Cortex of kidney (tissue), 1 donor: ENCODE measurements around the gene ADCY2.

ENCODE experiments used
- DNase-seq: peaks from one replicate; lab custom pipeline; 2025; lab: John Stamatoyannopoulos, UW

Gene ADCY2

DNA sequence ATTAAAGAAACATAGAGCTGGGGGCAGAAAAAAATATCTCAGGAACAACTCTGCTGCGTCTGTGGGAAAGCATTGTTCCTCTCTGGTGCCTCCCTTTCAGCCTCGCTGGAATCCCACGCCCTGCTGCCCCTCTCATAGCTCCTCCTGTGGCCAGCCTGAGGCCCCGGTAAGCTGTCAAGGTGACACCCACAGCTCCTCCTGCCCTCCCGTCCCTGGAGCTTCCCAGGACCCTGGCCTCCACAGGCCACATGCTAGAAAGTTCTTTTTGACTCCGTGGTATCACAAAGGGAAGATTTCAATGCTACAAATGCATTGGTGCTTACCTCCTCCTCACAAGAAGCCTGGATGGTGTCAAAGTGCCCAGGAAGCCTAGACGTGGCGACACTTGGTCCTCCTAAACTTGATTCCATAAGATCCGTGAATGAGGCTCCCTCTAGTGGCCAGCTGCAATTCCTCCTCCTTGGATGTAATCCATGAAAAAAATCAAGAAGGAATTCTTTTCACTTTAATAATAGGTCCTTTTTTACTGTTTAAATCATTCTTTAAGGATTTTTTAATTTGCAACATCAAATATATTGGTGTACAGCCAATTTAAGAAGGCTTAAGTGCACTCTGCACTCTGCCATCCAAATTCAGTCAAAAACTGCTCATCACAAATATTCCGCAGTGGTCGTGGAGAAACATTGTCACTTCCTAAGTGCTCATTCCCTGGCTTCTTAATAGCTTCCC is 350.1 kb downstream of the ADCY2 start:
- no peak for DNase-seq

DNA sequence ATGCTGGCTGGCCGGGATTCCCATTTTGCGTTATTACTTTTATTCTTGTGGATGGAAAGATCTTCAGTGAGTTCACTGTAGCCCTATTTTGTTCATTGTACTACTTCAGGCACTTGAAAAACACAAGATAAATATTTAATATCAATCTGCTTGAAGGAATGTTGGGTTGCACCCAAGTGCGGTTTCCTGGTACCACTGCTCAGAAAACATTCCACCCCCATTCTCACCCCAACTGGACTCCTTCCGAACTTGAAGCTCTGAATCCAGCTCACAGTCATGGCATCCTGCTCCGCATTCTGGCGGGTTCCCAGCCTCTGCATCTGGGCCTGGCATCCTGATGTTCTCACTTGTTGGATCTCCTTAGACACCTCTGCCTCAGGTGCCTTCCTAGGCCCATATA is 351.8 kb downstream of the ADCY2 start:
- DNase-seq: no peak

DNA sequence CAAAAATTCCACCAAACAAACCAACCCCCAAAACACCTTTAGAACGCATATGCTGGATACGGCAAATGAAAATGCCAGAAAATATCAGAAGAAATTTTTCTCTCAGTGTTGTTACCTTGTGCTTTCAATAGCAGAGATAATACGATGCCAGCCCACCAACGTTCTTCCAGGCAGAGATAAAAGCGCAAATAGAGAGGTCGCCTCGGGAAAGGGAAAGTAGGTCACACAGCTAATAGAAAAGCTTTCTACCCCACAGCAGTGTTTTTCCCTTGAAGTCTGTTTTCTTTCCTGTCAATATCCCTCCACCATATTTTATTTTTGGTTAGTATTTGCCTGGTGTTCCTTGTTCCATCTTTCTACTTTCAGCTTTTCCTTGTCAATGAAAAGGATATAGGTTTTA is 353.7 kb downstream of the ADCY2 start:
- DNase-seq: no peak

DNA sequence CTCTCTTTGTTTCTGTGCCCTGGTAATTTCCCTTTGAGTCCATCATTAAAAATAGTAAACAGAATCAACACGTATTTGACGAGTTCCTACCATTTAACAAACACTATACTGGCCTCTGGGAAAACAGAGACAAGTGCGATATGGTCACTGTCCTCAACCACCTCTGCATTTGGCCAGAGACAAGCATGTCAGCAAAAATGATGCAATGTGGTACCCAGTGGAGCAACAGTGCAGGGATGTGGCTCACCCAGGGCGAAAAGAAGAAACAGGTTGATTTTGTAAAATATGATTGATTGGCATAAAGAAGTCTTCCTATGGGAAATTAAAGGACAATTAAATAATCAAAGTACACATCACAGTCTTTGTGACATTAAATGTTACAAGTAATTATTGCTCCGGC is 355.9 kb downstream of the ADCY2 start:
- DNase-seq: no peak

DNA sequence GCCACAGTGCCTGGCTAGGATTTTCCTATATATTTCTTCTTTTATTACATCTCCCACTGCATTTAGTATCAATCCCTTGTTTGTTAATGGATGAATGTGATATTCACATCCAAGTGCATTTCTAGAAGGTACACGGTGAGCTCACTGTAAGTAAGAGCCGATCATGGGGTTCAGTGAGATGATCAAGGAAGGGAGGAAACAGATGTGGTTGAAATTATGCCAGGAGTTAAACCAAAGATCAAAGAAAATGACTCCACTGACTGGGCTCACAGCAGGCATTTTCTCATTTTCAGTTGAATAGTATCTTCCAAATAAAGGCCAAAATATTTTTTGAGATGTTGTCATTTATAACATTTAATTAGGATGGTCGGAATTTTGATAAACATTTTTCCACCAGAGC is 357.2 kb downstream of the ADCY2 start:
- no peak for DNase-seq

DNA sequence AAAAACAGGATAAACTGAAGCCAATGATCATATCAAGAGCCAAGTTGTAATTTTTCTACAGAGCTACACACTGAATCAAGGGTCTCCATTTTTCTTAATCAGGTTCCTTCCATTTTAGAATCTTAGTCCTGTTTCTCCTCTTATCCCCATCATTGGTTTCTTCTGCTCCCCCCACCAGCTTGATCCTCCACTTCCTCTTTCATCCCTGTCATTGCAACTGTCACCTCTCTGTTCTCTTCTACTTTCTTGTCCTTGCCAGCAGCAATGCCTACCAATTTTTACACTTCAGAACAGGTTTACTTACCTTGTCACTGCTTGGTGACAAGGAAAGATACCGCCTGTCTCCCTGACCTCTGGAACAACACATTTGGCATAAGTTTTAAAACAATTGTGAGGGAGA is 357.7 kb downstream of the ADCY2 start:
- no peak for DNase-seq

DNA sequence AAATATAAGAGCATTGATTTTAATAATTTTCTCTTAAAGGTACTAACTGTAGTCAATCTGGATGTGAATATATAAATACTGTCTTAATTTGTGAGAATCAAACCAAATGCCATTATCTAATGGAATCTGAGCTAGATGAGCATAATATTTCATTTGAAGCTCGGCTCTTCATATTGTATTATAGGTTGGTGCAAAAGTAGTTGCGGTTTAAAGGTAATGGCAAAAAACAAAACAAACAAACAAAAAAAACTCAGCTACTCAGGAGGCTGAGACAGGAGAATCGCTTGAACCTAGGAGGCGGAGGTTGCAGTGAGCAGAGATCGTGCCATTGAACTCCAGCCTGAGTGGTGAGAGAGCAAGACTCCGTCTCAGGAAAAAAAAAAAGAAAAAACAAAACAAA is 358.6 kb downstream of the ADCY2 start:
- DNase-seq: no peak

DNA sequence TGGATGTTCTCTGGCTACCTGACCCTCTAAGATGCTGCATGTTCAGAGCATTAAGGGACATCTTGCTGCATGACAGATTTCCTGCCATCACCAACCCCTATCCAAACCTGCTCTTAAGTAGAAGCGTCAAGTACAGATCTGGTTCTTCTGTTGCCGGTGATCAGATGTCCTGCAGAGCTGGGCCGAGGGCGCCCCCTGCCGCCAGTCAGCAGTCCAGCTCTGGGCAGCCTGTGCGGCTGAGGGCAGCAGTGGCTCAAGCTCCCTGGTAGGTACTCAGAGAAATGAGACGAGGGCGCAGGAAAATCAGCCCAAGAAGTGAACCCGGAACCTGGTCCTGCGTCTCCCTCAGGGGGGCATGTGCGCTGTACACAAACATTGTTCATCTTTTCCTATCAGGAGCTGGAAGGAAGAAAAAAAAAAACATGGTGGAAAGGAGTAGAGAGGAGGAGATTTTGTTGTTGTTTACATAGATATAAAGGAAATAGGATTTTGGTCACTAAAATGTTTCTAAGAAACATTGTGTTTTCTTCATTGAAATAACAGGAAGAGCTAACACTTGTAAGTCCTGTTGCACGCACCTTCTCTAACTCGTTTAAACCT is 359.2 kb downstream of the ADCY2 start:
- DNase-seq: no peak

DNA sequence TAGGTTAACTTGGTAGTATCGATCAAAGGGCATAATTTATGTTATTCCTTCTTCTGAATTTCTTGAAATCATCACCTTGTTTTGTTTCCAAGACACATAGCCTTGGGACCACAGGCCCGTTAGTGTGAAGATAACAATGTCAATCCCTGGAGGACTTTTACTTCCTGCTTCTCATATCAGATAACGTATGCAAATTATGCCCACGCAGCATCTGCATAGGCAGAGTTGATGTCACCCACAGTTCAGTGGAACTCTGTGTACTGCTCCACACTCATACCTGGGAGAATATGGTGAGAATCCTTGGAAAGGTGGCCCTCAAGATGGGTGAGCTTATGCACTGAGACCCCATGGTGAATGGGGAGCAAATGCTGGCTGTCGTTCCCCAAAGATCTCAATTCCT is 360.0 kb downstream of the ADCY2 start:
- DNase-seq: no peak

DNA sequence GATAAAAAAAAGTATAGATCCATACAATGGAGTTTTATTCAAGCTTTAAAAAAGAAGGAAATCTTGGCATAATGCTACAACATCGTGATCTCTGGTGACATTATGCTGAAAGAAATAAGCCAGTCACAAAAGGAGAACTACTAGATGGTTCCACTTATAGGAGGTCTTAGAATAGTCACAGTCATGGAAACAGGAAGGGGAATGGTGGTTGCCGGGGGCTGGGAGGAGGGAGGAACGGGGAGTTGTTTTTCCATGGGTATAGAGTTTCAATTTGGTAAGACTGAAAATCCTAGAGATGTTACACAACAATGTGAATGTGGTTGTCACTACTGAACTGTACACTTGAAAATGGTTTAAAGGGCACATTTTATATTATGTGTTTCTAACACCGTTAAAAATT is 360.5 kb downstream of the ADCY2 start:
- no peak for DNase-seq

DNA sequence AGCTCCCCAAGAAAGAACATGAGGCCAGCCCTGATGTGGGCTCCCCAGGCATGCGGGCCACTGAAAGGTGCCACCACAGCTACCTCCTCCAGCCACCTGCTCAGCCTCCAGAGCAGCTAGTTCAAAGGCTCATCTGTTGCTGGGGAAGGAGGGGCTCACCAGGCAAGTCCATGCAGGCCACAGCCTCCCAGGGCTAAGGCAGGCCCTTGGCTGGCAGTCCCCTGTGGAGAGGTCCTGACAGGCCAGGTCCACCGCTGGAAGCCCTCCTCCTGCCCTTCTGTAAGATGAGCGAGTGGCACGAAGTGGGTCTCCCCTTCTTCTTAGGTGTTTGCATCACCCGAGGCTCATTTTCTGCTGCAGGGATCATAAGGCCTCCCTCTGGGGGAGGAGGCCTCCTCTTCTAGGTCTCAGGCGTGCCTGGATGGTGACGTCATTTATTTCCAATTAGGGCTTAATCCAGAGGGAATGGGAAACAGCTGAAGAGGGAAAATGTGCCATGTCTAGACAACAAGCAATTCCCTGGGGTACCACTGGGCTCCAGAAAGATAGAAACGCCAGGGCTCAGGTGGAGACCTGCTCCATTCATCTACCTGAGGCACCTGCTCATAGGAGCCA is 363.4 kb downstream of the ADCY2 start:
- DNase-seq: no peak

DNA sequence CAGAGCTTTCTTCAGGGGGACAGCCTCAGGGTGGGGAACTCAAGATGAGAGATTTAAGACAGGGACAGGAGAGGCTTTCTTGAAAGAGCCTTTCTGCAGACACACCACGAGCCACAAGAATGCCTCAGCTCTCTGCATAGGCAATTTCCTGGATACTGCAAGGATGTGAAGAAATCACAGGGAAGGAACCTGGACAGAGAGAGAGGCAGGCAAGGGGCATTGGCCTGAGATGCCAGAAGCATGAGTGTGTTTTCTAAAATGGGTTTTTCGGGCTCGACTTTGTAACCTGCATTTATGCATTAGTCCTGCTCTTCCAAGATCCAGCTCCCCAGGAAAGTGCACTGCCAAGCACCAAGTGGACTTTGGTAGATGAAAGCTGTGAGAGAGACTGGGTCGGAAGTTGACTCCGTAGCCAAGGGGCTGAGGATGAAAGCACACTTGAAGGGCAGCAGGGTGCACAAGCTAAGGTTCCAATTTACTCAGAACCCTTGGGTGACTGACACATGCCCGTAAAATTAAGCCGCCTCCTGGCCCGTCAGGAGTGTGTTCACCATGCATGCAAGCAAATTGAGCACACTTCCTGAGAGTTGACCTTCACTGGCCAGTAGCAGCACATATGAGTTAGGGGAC is 364.1 kb downstream of the ADCY2 start:
- DNase-seq: no peak

DNA sequence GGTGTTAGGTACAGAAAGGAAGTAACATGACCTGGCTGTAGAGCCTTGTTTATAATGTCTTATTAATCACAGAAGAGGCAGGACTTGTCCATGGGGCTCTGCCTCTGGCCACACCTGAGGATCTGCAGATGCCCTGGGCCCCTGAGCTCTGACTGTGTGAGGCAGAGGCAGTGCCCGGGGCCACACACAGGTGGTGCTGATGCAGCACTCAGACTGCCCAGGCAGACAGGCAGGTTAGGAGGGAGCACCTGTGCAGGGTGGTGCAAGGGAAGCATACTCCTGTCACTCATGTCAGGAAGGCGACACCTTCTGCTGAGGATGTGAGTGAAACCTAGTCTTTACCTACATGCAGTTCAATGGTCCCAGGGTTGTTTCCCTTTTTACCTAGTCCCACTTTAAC is 366.3 kb downstream of the ADCY2 start:
- no peak for DNase-seq

DNA sequence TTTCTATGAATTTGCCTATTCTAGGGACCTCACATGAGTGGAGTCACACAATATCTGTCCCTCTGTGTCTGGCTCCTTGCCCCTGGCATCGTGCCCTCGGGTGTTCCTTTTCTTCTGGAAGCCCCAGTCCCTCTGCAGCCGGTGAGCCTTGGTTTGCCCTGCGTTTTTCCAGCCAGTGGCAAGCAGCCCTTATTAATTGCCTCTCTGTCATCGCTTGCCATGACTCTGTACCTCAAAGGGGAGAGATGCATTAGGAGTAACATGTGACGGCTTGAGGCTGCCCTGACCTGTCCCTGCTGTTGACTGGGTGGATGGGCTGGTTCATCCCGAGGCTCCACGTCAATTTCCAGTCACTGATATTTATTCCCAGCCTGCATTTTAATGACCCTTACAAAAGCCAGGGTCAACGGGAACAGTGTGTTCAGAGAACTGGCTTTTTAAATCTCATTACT is 367.7 kb downstream of the ADCY2 start:
- DNase-seq: no peak

DNA sequence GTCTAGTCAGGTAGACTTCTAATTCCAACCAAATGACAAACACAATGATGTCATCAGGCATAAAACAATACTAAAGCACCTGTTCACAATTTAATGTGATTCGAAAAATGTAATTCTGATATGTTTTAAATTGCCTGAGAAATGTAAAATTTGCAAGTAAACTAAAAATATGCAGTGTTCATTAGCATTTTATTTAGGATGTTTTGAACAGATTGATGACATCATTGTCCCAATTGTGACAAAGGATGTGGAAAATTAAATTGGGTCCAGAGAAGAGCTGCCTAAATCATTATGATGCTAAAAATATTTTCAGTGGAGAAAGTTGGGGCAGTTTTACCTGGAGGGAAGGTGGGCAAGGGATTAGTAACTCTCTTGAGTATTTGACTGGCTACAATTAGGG is 368.5 kb downstream of the ADCY2 start:
- DNase-seq: no peak

DNA sequence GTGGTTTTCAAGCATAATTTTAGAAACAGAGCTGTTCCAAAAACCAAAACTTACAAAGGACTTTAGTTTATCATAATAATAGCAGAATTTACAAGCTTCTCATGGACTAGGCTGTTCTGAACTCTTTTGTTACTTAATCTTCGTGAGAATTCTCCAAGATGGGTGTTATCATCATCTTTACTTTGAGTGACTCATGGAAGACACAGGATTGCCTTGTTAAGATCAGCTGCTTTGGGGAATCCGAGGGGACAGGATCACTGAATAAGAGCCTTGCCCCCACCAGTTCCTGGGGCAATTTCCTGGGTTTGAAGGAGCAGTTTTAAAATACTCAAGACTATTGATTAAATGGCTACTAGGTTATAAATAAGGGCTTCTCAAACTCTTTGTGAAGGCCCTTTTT is 374.5 kb downstream of the ADCY2 start:
- no peak for DNase-seq

DNA sequence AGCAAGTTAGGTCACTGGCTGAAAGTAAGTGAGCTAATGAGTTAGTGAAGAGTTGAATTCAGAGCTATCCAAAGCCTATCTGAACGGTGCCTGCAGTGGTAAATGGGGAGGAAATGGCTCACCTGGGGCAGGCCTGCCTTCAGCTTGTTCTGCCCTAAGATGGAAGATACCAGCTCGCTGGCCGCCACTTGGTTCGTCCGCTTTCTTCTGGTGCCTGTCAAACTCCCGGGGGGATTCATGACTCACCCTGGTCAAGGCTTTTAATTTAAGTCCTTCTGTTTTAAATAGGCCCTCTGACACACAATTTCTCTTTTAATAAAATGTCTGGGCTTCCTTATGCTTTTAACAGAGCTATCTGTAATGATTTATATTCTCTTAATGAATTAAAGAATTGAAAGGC is 376.2 kb downstream of the ADCY2 start:
- no peak for DNase-seq

DNA sequence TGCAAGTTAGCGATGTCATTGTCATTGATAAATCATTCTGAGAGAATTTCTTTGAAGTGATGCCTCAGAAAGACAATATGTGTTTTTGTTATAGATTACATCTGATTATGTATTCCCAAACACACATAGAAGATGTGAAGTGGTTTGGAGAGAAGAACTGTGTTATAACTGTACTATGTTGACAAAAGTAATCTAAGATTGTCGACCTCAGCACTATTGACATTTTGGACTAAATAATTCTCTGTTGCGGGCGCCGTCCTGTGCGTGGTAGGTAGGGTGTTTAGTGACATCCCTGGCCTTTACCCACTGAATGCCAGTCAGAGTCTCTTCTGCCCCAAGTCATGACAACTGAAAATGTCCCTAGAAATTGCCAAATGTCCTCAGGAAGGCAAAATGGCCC is 377.2 kb downstream of the ADCY2 start:
- DNase-seq: no peak

DNA sequence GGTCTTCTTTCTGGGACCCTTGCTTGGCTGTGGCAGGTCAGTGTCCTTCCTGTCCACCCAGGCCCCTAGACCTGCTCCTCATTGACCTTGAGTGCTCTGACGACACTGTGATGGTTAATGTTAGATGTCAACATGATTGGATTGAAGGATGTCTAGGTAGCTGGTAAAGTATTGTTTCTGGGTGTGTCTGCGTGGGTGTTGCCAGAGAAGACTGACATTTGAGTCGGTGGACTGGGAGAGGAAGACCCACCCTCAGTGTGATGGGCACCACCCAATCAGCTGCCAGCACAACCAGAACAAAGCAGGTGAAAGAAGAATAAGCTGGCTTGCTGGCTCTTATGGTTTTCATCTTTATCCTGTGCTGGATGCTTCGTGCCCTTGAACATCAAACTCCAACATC is 380.5 kb downstream of the ADCY2 start:
- no peak for DNase-seq

DNA sequence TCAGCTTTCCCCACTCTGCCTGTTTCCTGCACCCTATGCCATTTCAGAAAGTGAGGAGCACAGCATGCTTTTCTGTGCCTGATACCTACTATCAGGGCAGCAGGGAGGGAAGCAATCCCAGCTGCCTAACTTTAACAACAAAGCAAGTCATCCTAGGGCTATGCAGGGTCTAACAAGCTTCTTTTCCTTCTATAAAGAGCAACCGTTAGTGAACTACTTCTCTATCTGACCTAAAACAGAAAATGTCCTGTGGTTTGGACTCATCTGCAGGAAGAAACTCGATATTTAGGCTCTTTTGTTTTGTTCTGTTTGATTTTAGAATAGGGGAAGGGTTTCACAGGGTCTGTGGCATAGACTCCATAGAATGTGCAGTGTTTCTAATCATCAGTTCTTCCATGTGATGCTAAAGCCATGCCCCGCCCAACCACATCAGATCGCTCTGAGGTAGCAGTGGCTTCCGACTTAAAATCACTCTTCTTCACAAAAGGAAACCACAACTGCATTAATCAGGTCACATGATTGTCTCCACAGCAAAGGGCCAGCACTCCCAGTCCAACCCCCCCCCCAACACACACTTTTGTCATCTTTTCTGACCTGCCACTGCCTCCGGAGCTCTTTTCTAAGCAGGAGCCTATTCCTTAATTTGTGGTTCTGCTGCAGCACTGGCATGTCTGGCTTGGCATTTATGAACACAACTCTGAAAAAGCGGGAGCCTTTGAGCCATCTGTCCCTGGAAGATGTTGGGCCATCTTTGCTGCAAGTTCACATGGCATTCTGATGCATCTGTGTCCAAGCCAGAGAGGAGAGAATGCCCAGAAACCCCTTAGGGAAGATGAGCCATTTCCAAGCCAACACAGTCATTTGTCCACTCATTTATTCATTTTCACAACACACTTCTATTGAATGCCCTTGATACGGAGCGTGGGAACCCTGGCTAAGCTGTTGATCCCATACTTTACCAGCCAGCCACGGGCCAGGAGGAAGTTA is 383.4 kb downstream of the ADCY2 start:
- no peak for DNase-seq

DNA sequence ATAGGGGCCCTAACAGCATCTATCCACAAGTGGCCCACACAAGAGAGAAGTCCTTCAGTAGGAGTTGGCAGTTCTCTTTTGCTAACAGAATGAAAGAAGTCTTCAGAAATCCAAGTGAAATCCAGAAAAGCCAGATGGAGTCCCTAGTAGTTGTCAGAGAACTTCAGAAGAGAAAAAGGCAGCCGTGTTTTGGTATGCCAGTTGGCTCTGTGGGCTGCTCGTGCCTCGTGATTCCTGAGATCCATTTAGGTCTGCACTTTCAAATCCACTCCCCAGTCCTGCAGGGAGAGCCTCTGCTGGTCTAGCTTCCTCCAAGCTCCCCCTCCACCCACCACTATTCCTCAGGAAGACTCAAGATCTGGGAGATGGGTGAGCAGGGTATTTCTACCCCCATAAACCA is 386.0 kb downstream of the ADCY2 start:
- DNase-seq: no peak
